Smooth muscle cell of the coronary artery (primary cell): ENCODE results near the gene C12orf76. TPM values are rescaled to one million over a fixed set of nuclear protein-coding genes. Genes with fewer than 3 reads are reported as not detected.

Source experiments
- total RNA-seq: library from RNA; depleted of rRNA; stranded (reverse); fragments of >200 nt; gene quantifications from 2 replicates; pipeline ENCODE4 v1.2.3, GENCODE V29; 2014; ENCODE audit warnings: low replicate concordance

Gene C12orf76, protein sequence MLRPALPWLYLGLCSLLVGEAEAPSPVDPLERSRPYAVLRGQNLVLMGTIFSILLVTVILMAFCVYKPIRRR
- total RNA-seq: 10.8 and 17.0 TPM in 2 replicates

GRCh38 chr12:110048242-110049027 lies at the start of gene C12orf76:
Gene C12orf76, minus strand, starts transcription at chr12:110048522. Its CDS starts 27 bp downstream, at chr12:110048495.

DNA sequence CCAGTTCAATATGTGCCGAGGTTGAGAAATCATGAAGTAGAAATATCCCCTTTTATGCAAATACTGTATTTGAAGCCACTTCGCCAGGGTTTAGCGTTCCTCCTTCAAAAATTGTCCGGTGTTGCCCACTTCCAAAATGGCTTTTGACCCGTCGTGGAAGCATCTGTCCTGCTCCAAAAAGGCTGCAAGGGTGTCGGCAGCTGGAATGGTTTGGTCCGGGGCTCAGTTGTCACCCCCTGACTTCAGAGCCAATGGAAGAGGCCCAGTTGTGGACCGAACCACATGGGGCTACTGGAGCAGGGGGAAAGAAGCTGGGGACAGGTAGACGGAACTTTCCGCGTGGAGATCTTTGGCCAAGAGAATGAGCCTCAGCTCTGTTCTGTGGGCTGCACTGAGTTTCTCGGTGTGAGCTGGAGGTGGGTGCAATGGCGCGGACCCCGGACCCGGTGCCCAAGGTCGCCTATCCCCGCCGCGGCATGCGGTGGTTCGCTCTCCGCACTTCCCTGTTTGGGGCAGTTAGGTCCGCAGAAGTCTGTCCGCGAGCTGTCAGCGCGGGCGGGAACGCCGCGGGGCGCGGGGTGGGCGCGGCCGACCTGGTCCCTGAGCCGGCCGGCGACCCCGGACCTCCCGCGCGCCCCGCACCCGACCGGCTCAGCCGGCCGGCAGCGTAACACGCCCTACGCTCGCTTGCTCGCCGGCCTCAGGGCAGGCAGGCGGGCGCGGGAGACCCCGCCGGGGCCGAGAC lies 49.2 kb downstream of the C12orf76 start, which contains the start of gene ANKRD13A:
ANKRD13A (plus strand) TSS at position 527 of the 745 bp plus-strand sequence. CDS start 259 bp downstream, outside the sequence.

GRCh38 chr12:109995686-109996482 lies 52.4 kb downstream of the C12orf76 start, which contains the start of gene GIT2:
Gene GIT2, minus strand, starts transcription at chr12:109996368. Its CDS starts 144 bp downstream, at chr12:109996224.

Other genes with a start within 250 kb of the C12orf76 start
- gene TRPV4, start 215.1 kb downstream of the C12orf76 start, total RNA-seq: 1.4 and 1.6 TPM in 2 replicates
- 58.4 and 70.8 TPM in 2 replicates for gene GLTP, start 168.0 kb downstream of the C12orf76 start, total RNA-seq
- 5.6 and 16.6 TPM in 2 replicates for gene TCHP, start 148.2 kb downstream of the C12orf76 start, total RNA-seq
- 28.2 and 37.3 TPM in 2 replicates for gene GIT2, start 52.2 kb downstream of the C12orf76 start, total RNA-seq
- 41.9 and 46.8 TPM in 2 replicates for gene ANKRD13A, start 49.1 kb downstream of the C12orf76 start, total RNA-seq
- 9.4 and 11.2 TPM in 2 replicates for gene IFT81, start 75.8 kb upstream of the C12orf76 start, total RNA-seq
- 74.4 and 94.9 TPM in 2 replicates for gene ATP2A2, start 232.7 kb upstream of the C12orf76 start, total RNA-seq